PC-9 (cell line): Measurements from ENCODE around the gene PES1. TPM values are rescaled to one million over a fixed set of nuclear protein-coding genes. Genes with fewer than 3 reads are reported as not detected.

Experiments used
- BruUV-seq: library from RNA; stranded (reverse); fragments of 400-500 nt; replicated peaks from 2 replicates; lab custom pipeline; 2021; lab: Mats Ljungman, UMichigan
- CTCF ChIA-PET: fragments of 300-600 bp; sonication (Branson Sonifier 250); formaldehyde crosslinking; loops from one replicate; lab custom pipeline; 2022; ENCODE audit warnings: antibody characterized with exemption; lab: Charles Lee
- POLR2A ChIA-PET: fragments of 300-600 bp; sonication (Branson Sonifier 250); formaldehyde crosslinking; loops from one replicate; lab custom pipeline; 2022; ENCODE audit warnings: antibody characterized with exemption; ENCODE audit not compliant: unreplicated experiment; lab: Charles Lee
- DNase-seq, 2 experiments: peaks; one replicate each; pipeline versions ENCODE4 v3.0.0 to v3.0.0-alpha.2; 2015 to 2022; ENCODE audit warnings: mixed read lengths in 1 of 2
- H2AFZ ChIP-seq: fragments of 200-600 bp; sonication (generic); 2 replicates; pipeline ENCODE4 v1.8.1; 2017; ENCODE audit warnings: antibody characterized with exemption
- H3F3A ChIP-seq: fragments of 200-600 bp; sonication (generic); 2 replicates; pipeline ENCODE4 v1.8.1; 2017; ENCODE audit warnings: antibody characterized with exemption, mild to moderate bottlenecking, low read depth; ENCODE audit not compliant: insufficient read depth
- H3K27ac ChIP-seq: fragments of 200-600 bp; sonication (generic); 2 replicates; pipeline ENCODE4 v1.6.1; 2016; ENCODE audit warnings: mixed run types
- H3K27me3 ChIP-seq: fragments of 200-600 bp; sonication (generic); 2 replicates; pipeline ENCODE4 v1.6.1; 2016; ENCODE audit warnings: low read depth, mixed run types; ENCODE audit not compliant: insufficient read depth
- H3K36me3 ChIP-seq: fragments of 200-600 bp; sonication (generic); 2 replicates; pipeline ENCODE4 v1.6.1; 2016; ENCODE audit warnings: low read depth, mixed run types
- H3K4me1 ChIP-seq: fragments of 200-600 bp; sonication (generic); replicated peaks from 2 replicates; pipeline ENCODE4 v1.6.1; 2016; ENCODE audit warnings: mixed run types; ENCODE audit not compliant: insufficient read depth
- H3K4me2 ChIP-seq: fragments of 200-600 bp; sonication (generic); 2 replicates; pipeline ENCODE4 v1.6.1; 2017; ENCODE audit warnings: mixed run types
- H3K4me3 ChIP-seq: fragments of 200-600 bp; sonication (generic); 2 replicates; pipeline ENCODE4 v1.6.1; 2016; ENCODE audit warnings: mixed run types
- H3K79me2 ChIP-seq: fragments of 200-600 bp; sonication (generic); 2 replicates; pipeline ENCODE4 v1.6.1; 2017; ENCODE audit warnings: low read depth, mixed run types
- H3K9me2 ChIP-seq: fragments of 200-600 bp; sonication (generic); 2 replicates; pipeline ENCODE4 v1.8.1; 2017; ENCODE audit warnings: mild to moderate bottlenecking; ENCODE audit not compliant: insufficient read depth
- H3K9me3 ChIP-seq: fragments of 200-600 bp; sonication (generic); 2 replicates; pipeline ENCODE4 v1.8.1; 2016; ENCODE audit warnings: low read depth; ENCODE audit not compliant: insufficient read depth
- H4K20me1 ChIP-seq: fragments of 200-600 bp; sonication (generic); 2 replicates; pipeline ENCODE4 v1.8.1; 2017; ENCODE audit not compliant: insufficient read depth
- EZH2 ChIP-seq: fragments of 200-600 bp; sonication (generic); IDR thresholded peaks from 2 replicates; pipeline ENCODE4 v1.8.0; 2017; ENCODE audit warnings: antibody characterized with exemption, low read depth
- intact Hi-C: fragments of 100-400 bp; cut with micrococcal nuclease; formaldehyde crosslinking; loops from one replicate; pipeline ENCODE4 v1.10.0; 2022; ENCODE audit not compliant: unreplicated experiment
- total RNA-seq: library from RNA; stranded (reverse); gene quantifications from 2 replicates; pipeline ENCODE4 v1.2.3, GENCODE V29; 2021
- TF ChIP-seq, protein P1 (sequence below): fragments of 200-600 bp; sonication (generic); conservative IDR thresholded peaks from 2 replicates; pipeline ENCODE4 v1.6.1; 2017; ENCODE audit warnings: mixed run types, antibody characterized with exemption, mild to moderate bottlenecking, moderate library complexity

The PES1 gene
- total RNA-seq, 1 experiment from 2014 or later = 94.3 TPM

DNA sequence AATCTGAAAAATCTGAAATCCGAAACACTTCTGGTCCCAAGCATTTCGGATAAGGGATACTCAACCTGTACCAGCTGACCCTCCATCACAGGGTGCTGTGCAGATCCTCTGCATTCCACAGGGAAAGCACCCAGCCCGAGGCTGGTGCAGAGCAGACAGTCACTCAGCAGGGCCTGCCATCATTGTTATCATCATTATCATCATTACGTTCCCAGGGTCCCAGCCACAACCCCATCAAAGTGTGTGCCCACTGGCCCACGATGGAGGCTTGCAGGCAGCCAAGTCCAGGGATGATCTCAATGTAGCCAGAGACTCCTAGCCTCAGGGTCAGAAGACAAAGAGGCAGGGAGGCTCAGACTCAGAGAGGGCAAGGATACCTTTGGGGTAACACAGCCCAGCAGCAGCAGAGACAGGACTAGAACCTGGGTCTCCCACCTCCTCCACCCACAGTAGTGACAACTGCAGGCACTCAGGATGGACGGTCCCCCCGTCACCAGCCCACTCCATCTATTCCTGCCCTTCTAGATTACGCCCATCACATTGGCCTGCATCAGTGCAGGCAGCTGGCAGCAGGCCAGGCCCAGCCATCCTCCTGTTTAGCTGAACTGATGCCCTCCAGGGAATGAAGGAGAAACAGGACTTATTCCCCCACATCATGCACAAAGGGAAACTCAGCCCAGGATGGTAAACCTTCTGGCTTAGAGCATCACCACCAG, 27.5 kb downstream of the PES1 start:
- TF ChIP-seq EZH2 = no peak
- TF ChIP-seq, protein P1, sequence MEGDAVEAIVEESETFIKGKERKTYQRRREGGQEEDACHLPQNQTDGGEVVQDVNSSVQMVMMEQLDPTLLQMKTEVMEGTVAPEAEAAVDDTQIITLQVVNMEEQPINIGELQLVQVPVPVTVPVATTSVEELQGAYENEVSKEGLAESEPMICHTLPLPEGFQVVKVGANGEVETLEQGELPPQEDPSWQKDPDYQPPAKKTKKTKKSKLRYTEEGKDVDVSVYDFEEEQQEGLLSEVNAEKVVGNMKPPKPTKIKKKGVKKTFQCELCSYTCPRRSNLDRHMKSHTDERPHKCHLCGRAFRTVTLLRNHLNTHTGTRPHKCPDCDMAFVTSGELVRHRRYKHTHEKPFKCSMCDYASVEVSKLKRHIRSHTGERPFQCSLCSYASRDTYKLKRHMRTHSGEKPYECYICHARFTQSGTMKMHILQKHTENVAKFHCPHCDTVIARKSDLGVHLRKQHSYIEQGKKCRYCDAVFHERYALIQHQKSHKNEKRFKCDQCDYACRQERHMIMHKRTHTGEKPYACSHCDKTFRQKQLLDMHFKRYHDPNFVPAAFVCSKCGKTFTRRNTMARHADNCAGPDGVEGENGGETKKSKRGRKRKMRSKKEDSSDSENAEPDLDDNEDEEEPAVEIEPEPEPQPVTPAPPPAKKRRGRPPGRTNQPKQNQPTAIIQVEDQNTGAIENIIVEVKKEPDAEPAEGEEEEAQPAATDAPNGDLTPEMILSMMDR = no peak
- Histone ChIP-seq H3K4me3 (no peak overlapping the region), H3K4me1 (peaks cover 20% of the 10 kb centered on the region), H3F3A (peaks cover 17% of the 10 kb centered on the region; the same call in 1 of the 2 replicates), H3K27ac (no peak overlapping the region), H3K9me2 (no peaks in the 10 kb centered on the region), H3K4me2 (no peak overlapping the region), H3K9me3 (no peaks in the 10 kb centered on the region), H2AFZ (no peak overlapping the region), H3K36me3 (no peaks in the 10 kb centered on the region), H3K27me3 (no peaks in the 10 kb centered on the region), H3K79me2 (no peaks in the 10 kb centered on the region), H4K20me1 (no peaks in the 10 kb centered on the region)
- CTCF ChIA-PET = no interaction called here
- POLR2A ChIA-PET = interaction anchor here (0.6 kb wide), 1 partner anchor 22 kb away, joined by 4 read pairs; no protein-coding TSS in a partner anchor
- BruUV-seq = no TSS peak
- DNase-seq = no peak
- intact Hi-C loops = no loop called here

GRCh38 chr22:30562366-30562765, 29.3 kb downstream of the PES1 start:
- peak overlapping the region; percentile 7; the same call in 1 of the 2 replicates for H3K27ac ChIP-seq

More at GRCh38 chr22:30562366-30562765, 29.3 kb downstream of the PES1 start:
- TF ChIP-seq EZH2 = no peak
- TF ChIP-seq, protein P1 = no peak
- no peaks in the 10 kb centered on the region for H3K79me2 ChIP-seq
- H3K4me2 ChIP-seq = peak overlapping the region; percentile 20
- POLR2A ChIA-PET = interaction anchor here (0.6 kb wide), 2 partner anchors 140 to 372 kb away, joined by 3 to 4 read pairs; no protein-coding TSS in a partner anchor
- CTCF ChIA-PET = interaction anchor here (0.5 to 0.7 kb wide), 3 partner anchors 47 to 361 kb away, joined by 3 to 10 read pairs (median 6); no protein-coding TSS in a partner anchor
- H3K36me3 ChIP-seq = no peaks in the 10 kb centered on the region
- no peaks in the 10 kb centered on the region for H3K9me3 ChIP-seq
- intact Hi-C loops = no loop called here
- H3K9me2 ChIP-seq = no peaks in the 10 kb centered on the region
- H4K20me1 ChIP-seq = no peaks in the 10 kb centered on the region
- H3K27me3 ChIP-seq = no peaks in the 10 kb centered on the region
- peaks cover 20% of the 10 kb centered on the region for H3K4me1 ChIP-seq
- H2AFZ ChIP-seq = no peak overlapping the region
- BruUV-seq = no TSS peak
- H3K4me3 ChIP-seq = no peak overlapping the region
- peaks cover 17% of the 10 kb centered on the region; the same call in 1 of the 2 replicates for H3F3A ChIP-seq
- DNase-seq = peak; percentile 89 to 97
